Effector memory CD4-positive, alpha-beta T cell (primary cell): ENCODE measurements around the gene XYLT1.

Source experiments
- DNase-seq, 3 donors: peaks; one replicate each; pipeline ENCODE4 v3.0.0-alpha.2; 2020
- H3K27ac ChIP-seq: 2 replicates; pipeline ENCODE4 v1.7.0; 2013; ENCODE audit warnings: mild to moderate bottlenecking, low read length, moderate library complexity; ENCODE audit not compliant: insufficient read depth, poor library complexity, severe bottlenecking
- H3K27me3 ChIP-seq: replicated peaks from 2 replicates; pipeline ENCODE4 v1.7.0; 2013; ENCODE audit warnings: mild to moderate bottlenecking, low read length; ENCODE audit not compliant: insufficient read depth, control insufficient read depth, poor library complexity, severe bottlenecking
- H3K36me3 ChIP-seq: 2 replicates; pipeline ENCODE4 v1.7.0; 2013; ENCODE audit warnings: mild to moderate bottlenecking, low read length, moderate library complexity; ENCODE audit not compliant: control insufficient read depth, insufficient read depth
- H3K4me1 ChIP-seq: 2 replicates; pipeline ENCODE4 v1.7.0; 2013; ENCODE audit warnings: low read length, mild to moderate bottlenecking; ENCODE audit not compliant: control insufficient read depth, insufficient read depth, poor library complexity, severe bottlenecking
- H3K4me3 ChIP-seq: 2 replicates; pipeline ENCODE4 v1.7.0; 2013; ENCODE audit warnings: low read length, low read depth, mild to moderate bottlenecking; ENCODE audit not compliant: insufficient read depth, poor library complexity, severe bottlenecking
- H3K9me3 ChIP-seq: 2 replicates; pipeline ENCODE4 v1.7.0; 2013; ENCODE audit warnings: mild to moderate bottlenecking, low read length, moderate library complexity; ENCODE audit not compliant: control insufficient read depth

Gene XYLT1

GRCh38 chr16:17204206-17204605 lies 266.6 kb downstream of the XYLT1 start:
- Histone ChIP-seq H3K36me3 (peaks cover 10% of the 10 kb centered on the region), H3K27ac (no peak overlapping the region), H3K4me1 (no peaks in the 10 kb centered on the region), H3K9me3 (no peaks in the 10 kb centered on the region), H3K27me3 (no peaks in the 10 kb centered on the region), H3K4me3 (no peak overlapping the region)
- DNase-seq = no peak

- Histone ChIP-seq H3K9me3 (no peaks in the 10 kb centered on the region), H3K27me3 (no peaks in the 10 kb centered on the region), H3K4me3 (no peak overlapping the region), H3K27ac (no peak overlapping the region), H3K4me1 (no peaks in the 10 kb centered on the region), H3K36me3 (peaks cover 13% of the 10 kb centered on the region)
- DNase-seq = no peak
These were observed 267.3 kb downstream of the XYLT1 start for GRCh38 chr16:17203424-17203823.

GRCh38 chr16:17199135-17199534 lies 271.6 kb downstream of the XYLT1 start:
- Histone ChIP-seq H3K36me3 (peaks cover 27% of the 10 kb centered on the region), H3K27ac (no peak overlapping the region), H3K4me1 (no peaks in the 10 kb centered on the region), H3K9me3 (no peaks in the 10 kb centered on the region), H3K27me3 (no peaks in the 10 kb centered on the region), H3K4me3 (no peak overlapping the region)
- DNase-seq = no peak

- Histone ChIP-seq H3K4me1 (no peaks in the 10 kb centered on the region), H3K27ac (no peak overlapping the region), H3K27me3 (no peaks in the 10 kb centered on the region), H3K9me3 (no peaks in the 10 kb centered on the region), H3K4me3 (no peak overlapping the region), H3K36me3 (peaks cover 27% of the 10 kb centered on the region)
- DNase-seq = no peak
These were observed 274.2 kb downstream of the XYLT1 start for GRCh38 chr16:17196526-17196925.

- Histone ChIP-seq H3K27ac (no peak overlapping the region), H3K4me3 (no peak overlapping the region), H3K4me1 (no peaks in the 10 kb centered on the region), H3K9me3 (no peaks in the 10 kb centered on the region), H3K36me3 (peaks cover 18% of the 10 kb centered on the region), H3K27me3 (no peaks in the 10 kb centered on the region)
- DNase-seq = peak; percentile 11 to 26 (median 12)
These were observed 276.5 kb downstream of the XYLT1 start for GRCh38 chr16:17194190-17194780.

GRCh38 chr16:17193566-17194100 lies 277.1 kb downstream of the XYLT1 start:
- no peak overlapping the region for H3K27ac ChIP-seq
- H3K36me3 ChIP-seq = peaks cover 14% of the 10 kb centered on the region
- no peaks in the 10 kb centered on the region for H3K9me3 ChIP-seq
- no peaks in the 10 kb centered on the region for H3K27me3 ChIP-seq
- no peak overlapping the region for H3K4me3 ChIP-seq
- no peak for DNase-seq
- no peaks in the 10 kb centered on the region for H3K4me1 ChIP-seq

GRCh38 chr16:17184026-17184425 lies 286.7 kb downstream of the XYLT1 start:
- Histone ChIP-seq H3K4me1 (no peaks in the 10 kb centered on the region), H3K27ac (no peak overlapping the region), H3K36me3 (peaks cover 7% of the 10 kb centered on the region), H3K9me3 (no peaks in the 10 kb centered on the region), H3K4me3 (no peak overlapping the region), H3K27me3 (no peaks in the 10 kb centered on the region)
- no peak for DNase-seq

- Histone ChIP-seq H3K4me3 (no peak overlapping the region), H3K27ac (no peak overlapping the region), H3K36me3 (peaks cover 17% of the 10 kb centered on the region), H3K27me3 (no peaks in the 10 kb centered on the region), H3K9me3 (no peaks in the 10 kb centered on the region), H3K4me1 (no peaks in the 10 kb centered on the region)
- no peak for DNase-seq
These were observed 292.5 kb downstream of the XYLT1 start for GRCh38 chr16:17177959-17178905.

GRCh38 chr16:17177242-17177958 lies 293.4 kb downstream of the XYLT1 start:
- Histone ChIP-seq H3K27me3 (no peaks in the 10 kb centered on the region), H3K9me3 (no peaks in the 10 kb centered on the region), H3K4me3 (no peak overlapping the region), H3K27ac (no peak overlapping the region), H3K36me3 (peaks cover 17% of the 10 kb centered on the region), H3K4me1 (no peaks in the 10 kb centered on the region)
- DNase-seq = no peak
